Measurements from ENCODE around the gene CDCA4. TPM values are rescaled to one million over a fixed set of nuclear protein-coding genes. Genes with fewer than 3 reads are reported as not detected.

Gene CDCA4
- 25.2 and 33.5 TPM in 2 replicates for total RNA-seq (2014; rRNA removed; shearing (Covaris generic); ENCODE audit: low replicate concordance)

DNA sequence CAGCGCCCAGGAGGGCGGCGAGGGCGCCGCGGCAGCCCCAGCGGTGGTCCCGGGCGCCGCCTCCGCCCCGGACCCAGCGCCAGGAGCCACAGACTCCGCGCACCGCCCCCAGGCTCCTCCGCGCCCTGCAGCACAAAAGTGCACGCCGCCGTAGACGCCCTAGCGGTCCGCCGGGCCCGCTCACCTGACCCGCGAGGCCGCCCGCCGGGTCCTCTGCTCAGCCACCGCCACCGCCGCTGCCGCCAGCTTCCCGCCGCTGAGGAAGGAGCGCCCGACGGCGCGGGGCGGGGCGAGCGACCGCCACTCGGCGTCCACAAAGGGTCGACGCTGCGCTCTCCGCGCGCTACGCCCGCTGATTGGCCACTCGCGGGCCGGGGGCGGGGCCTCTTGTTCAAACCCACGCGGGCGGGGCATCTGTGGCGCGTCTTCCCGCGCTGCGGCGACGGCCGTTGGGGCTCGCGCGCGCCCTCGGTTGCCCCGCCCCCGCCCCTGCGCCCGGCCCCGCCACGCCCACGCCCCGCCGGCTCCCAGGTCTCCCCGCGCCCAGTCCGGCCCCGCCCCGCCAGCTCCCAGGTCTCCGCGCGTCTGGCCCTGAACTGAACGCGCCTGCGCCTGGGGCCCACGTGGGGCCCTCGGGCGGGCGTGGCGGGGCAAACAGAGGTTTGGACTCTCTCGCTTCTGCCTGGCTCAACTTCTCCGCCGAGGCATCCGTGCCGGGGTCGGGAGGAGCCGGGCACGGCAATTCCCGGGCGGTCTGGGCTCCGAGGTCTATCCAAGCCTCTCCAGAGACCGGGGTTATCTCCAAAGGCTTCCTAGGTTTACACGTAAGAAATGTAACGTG is at the start of gene CDCA4:
Gene CDCA4, minus strand, starts transcription at position 269 of the 841 bp plus-strand sequence. CDS start 9,154 bp downstream, outside the sequence.
- no peaks in the 10 kb centered on the region for H3K9me3 ChIP-seq (ENCODE audit: low read length)
- H4K20me1 ChIP-seq (ENCODE audit: insufficient read depth, low read depth, low read length) = peaks cover 35% of the 10 kb centered on the region
- H3K27me3 ChIP-seq (ENCODE audit: low read length) = no peaks in the 10 kb centered on the region
- H3K4me1 ChIP-seq (ENCODE audit: low read length) = peaks cover 53% of the 10 kb centered on the region
- H3K4me2 ChIP-seq (ENCODE audit: low read depth, low read length, poor library complexity, severe bottlenecking) = peak within 1 kb of the TSS; percentile 94
- H2AFZ ChIP-seq (ENCODE audit: low read length) = peak within 1 kb of the TSS; percentile 29
- peak within 1 kb of the TSS; percentile 73 for H3K27ac ChIP-seq (ENCODE audit: low read length)
- peaks cover 54% of the 10 kb centered on the region for H3K79me2 ChIP-seq (ENCODE audit: low read length)
- peak within 1 kb of the TSS; percentile 96 for H3K9ac ChIP-seq (ENCODE audit: low read length)
- DNase-seq = peak; percentile 100
- H3K4me3 ChIP-seq (ENCODE audit: low read length) = peak within 1 kb of the TSS; percentile 95
- H3K36me3 ChIP-seq (ENCODE audit: insufficient read depth, low read length) = peaks cover 7% of the 10 kb centered on the region; the same call in 1 of the 2 replicates
- no peaks in the 10 kb centered on the region for H3K9me2 ChIP-seq (replicated peaks; ENCODE audit: insufficient read depth, low read length)

DNA sequence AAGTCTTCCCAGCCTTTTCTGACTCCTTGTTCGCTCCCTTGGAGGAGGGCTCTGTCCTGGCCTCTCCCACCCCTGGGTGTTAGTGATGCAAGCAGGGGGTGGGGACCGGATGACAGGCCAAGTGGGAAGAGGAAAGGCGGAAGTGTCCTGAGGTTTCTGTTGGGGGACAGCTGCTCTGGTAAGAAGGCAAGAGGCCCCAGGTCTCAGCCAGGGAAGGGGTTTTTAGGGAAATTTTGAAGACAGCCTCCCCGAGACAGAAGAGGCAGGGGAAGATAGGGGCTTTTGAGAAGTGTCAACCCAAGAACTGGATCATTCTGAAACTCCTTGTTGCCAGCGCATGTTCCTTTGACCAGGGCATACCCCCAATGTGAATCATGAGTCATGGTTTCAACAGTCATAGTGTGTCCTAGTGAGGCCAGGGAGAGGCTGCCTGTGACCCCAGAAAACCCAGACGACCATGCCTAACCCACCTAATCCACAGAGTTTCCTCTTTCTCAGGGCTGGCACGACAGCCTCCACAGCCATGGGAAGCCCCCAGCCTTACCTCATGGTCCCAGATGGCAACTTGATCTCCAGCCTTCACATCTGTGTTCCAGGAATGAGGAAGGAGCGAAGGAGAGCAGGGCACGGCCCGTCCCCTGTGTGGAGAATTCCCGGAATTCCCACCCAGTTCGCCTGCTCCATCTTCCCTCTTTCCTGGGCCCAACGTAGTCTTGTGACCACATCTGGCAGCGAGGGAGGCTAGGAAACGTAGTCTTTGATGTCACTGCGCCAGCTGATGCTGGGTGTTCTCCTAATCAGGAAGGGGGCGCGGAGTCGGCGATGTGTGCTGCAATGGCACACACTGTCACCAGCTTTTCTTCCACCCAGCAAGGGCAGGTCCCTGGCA is 49.2 kb upstream of the CDCA4 start:
- H3K9me2 ChIP-seq (replicated peaks; ENCODE audit: insufficient read depth, low read length) = no peaks in the 10 kb centered on the region
- peaks cover 4% of the 10 kb centered on the region; the same call in 1 of the 2 replicates for H3K4me1 ChIP-seq (ENCODE audit: low read length)
- H3K27ac ChIP-seq (ENCODE audit: low read length) = no peak overlapping the region
- H3K4me3 ChIP-seq (ENCODE audit: low read length) = no peak overlapping the region
- no peaks in the 10 kb centered on the region; the same call in 1 of the 2 replicates for H4K20me1 ChIP-seq (ENCODE audit: insufficient read depth, low read depth, low read length)
- H3K27me3 ChIP-seq (ENCODE audit: low read length) = no peaks in the 10 kb centered on the region; the same call in 1 of the 2 replicates
- H2AFZ ChIP-seq (ENCODE audit: low read length) = no peak overlapping the region
- DNase-seq = no peak
- no peak overlapping the region for H3K4me2 ChIP-seq (ENCODE audit: low read depth, low read length, poor library complexity, severe bottlenecking)
- no peaks in the 10 kb centered on the region for H3K36me3 ChIP-seq (ENCODE audit: insufficient read depth, low read length)
- H3K9ac ChIP-seq (ENCODE audit: low read length) = no peak overlapping the region
- no peaks in the 10 kb centered on the region for H3K79me2 ChIP-seq (ENCODE audit: low read length)
- H3K9me3 ChIP-seq (ENCODE audit: low read length) = no peaks in the 10 kb centered on the region

DNA sequence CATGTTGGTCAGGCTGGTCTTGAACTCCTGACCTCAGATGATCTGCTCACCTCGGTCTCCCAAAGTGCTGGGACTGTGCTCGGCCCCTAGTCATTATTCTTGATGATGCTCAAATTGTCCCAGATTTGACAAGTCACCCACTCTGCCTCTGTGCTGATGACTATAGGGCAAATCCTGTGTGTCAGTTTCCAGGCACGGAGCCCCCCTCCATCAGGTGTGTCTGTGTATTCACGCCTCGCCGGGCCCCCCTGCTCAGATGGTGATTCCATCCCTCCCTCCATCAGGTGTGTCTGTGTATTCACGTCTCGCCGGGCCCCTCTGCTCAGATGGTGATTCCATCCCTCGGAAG is 48.6 kb upstream of the CDCA4 start:
- H3K9ac ChIP-seq (ENCODE audit: low read length) = no peak overlapping the region
- no peaks in the 10 kb centered on the region for H3K9me2 ChIP-seq (replicated peaks; ENCODE audit: insufficient read depth, low read length)
- no peak overlapping the region for H3K4me3 ChIP-seq (ENCODE audit: low read length)
- H3K27me3 ChIP-seq (ENCODE audit: low read length) = no peaks in the 10 kb centered on the region; the same call in 1 of the 2 replicates
- H3K4me2 ChIP-seq (ENCODE audit: low read depth, low read length, poor library complexity, severe bottlenecking) = no peak overlapping the region
- no peak overlapping the region for H3K27ac ChIP-seq (ENCODE audit: low read length)
- H3K79me2 ChIP-seq (ENCODE audit: low read length) = no peaks in the 10 kb centered on the region
- no peaks in the 10 kb centered on the region for H3K9me3 ChIP-seq (ENCODE audit: low read length)
- H3K4me1 ChIP-seq (ENCODE audit: low read length) = peaks cover 4% of the 10 kb centered on the region; the same call in 1 of the 2 replicates
- no peak overlapping the region for H2AFZ ChIP-seq (ENCODE audit: low read length)
- no peak for DNase-seq
- no peaks in the 10 kb centered on the region for H3K36me3 ChIP-seq (ENCODE audit: insufficient read depth, low read length)
- no peaks in the 10 kb centered on the region; the same call in 1 of the 2 replicates for H4K20me1 ChIP-seq (ENCODE audit: insufficient read depth, low read depth, low read length)

DNA sequence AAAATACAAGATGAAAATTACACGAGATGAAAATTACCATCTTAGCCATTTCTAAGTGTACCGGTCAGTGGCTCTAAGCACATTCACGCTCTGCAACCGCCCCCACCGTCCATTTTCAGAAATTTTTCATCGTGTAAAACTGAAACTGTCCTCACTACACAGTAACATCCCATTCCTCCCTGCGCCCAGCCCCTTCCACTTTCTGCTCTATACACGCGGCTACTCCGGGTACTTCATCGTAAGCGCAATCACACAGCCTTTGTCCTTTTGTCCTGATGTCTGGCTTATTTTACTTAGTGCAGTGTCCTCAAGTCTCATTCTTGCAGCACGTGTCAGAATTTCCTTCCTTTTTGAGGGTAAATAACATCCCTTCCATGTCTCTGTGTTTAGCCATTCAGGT is 47.9 kb upstream of the CDCA4 start:
- DNase-seq = no peak
- H3K79me2 ChIP-seq (ENCODE audit: low read length) = no peaks in the 10 kb centered on the region
- H3K9me3 ChIP-seq (ENCODE audit: low read length) = no peaks in the 10 kb centered on the region
- H3K9me2 ChIP-seq (replicated peaks; ENCODE audit: insufficient read depth, low read length) = no peaks in the 10 kb centered on the region
- H3K4me2 ChIP-seq (ENCODE audit: low read depth, low read length, poor library complexity, severe bottlenecking) = no peak overlapping the region
- H3K36me3 ChIP-seq (ENCODE audit: insufficient read depth, low read length) = no peaks in the 10 kb centered on the region
- peaks cover 4% of the 10 kb centered on the region; the same call in 1 of the 2 replicates for H3K4me1 ChIP-seq (ENCODE audit: low read length)
- no peak overlapping the region for H3K27ac ChIP-seq (ENCODE audit: low read length)
- H3K4me3 ChIP-seq (ENCODE audit: low read length) = no peak overlapping the region
- H3K9ac ChIP-seq (ENCODE audit: low read length) = no peak overlapping the region
- no peaks in the 10 kb centered on the region; the same call in 1 of the 2 replicates for H4K20me1 ChIP-seq (ENCODE audit: insufficient read depth, low read depth, low read length)
- H3K27me3 ChIP-seq (ENCODE audit: low read length) = no peaks in the 10 kb centered on the region; the same call in 1 of the 2 replicates
- no peak overlapping the region for H2AFZ ChIP-seq (ENCODE audit: low read length)

DNA sequence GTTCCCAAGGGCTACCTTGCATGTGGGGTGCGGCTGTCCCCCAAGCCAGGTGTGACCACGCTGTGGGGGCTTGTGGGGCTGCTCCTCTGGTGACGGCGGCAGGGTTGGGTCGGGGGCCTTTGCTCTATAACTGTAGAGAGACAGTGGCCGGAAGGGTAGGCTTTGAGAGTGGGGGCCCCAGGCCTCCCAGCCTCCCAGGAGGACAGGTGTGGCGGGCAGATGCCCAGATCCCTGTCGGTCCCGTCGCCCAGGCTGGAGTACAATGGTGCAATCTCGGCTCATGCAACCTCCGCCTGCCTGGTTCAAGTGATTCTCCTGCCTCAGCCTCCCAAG is 47.1 kb upstream of the CDCA4 start:
- Histone ChIP-seq H3K9ac (ENCODE audit: low read length) (no peak overlapping the region), H3K27ac (ENCODE audit: low read length) (no peak overlapping the region), H3K79me2 (ENCODE audit: low read length) (no peaks in the 10 kb centered on the region), H3K4me2 (ENCODE audit: low read depth, low read length, poor library complexity, severe bottlenecking) (no peak overlapping the region), H4K20me1 (ENCODE audit: insufficient read depth, low read depth, low read length) (no peaks in the 10 kb centered on the region; the same call in 1 of the 2 replicates), H2AFZ (ENCODE audit: low read length) (no peak overlapping the region), H3K9me3 (ENCODE audit: low read length) (no peaks in the 10 kb centered on the region), H3K4me1 (ENCODE audit: low read length) (peaks cover 4% of the 10 kb centered on the region; the same call in 1 of the 2 replicates), H3K4me3 (ENCODE audit: low read length) (no peak overlapping the region), H3K27me3 (ENCODE audit: low read length) (no peaks in the 10 kb centered on the region; the same call in 1 of the 2 replicates), H3K9me2 (replicated peaks; ENCODE audit: insufficient read depth, low read length) (no peaks in the 10 kb centered on the region), H3K36me3 (ENCODE audit: insufficient read depth, low read length) (no peaks in the 10 kb centered on the region)
- no peak for DNase-seq

DNA sequence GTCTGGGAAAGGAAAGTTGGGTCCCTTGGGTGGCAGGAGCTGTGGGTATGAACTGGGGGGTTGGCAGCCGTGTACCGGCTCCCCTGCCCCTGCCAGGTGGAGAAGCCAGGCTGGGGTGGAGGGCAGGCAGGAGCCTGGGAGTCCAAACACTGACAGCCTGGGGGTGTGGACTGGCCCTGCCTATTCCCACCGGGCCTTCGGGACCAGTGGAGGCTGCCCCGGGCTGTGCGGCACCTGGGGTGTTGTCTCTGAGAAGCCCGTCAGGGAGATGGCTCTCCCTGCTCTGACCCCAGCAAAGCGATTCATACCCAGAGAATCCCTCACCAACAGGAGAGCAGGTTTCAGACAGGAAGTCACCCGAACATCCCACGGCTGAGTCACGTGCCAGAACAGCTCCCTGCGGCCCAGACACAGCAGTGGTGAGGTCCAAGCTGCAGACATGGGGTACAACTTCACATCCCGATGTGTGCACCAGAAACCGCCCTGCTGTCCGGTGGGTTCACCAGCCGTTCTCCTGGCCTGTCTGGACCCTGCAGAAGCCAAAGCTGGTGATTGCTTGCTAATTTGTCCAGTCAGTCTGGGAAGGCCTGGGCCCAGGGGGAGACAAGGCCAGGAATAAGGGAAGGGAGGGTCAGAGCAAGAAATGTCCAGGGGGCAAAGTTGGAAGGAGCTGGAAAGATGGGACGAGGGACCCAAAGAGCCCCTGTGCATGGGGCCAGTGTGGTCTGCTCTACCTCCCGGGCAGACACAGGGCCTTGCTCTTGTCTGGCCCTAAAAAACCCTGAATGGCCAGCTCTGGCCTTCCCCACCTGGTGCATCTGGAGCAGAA is 46.5 kb upstream of the CDCA4 start:
- Histone ChIP-seq H3K27ac (ENCODE audit: low read length) (no peak overlapping the region), H3K9ac (ENCODE audit: low read length) (no peak overlapping the region), H4K20me1 (ENCODE audit: insufficient read depth, low read depth, low read length) (no peaks in the 10 kb centered on the region; the same call in 1 of the 2 replicates), H3K4me2 (ENCODE audit: low read depth, low read length, poor library complexity, severe bottlenecking) (no peak overlapping the region), H3K36me3 (ENCODE audit: insufficient read depth, low read length) (no peaks in the 10 kb centered on the region), H2AFZ (ENCODE audit: low read length) (no peak overlapping the region), H3K9me2 (replicated peaks; ENCODE audit: insufficient read depth, low read length) (no peaks in the 10 kb centered on the region), H3K9me3 (ENCODE audit: low read length) (no peaks in the 10 kb centered on the region), H3K79me2 (ENCODE audit: low read length) (no peaks in the 10 kb centered on the region), H3K4me3 (ENCODE audit: low read length) (no peak overlapping the region), H3K27me3 (ENCODE audit: low read length) (no peaks in the 10 kb centered on the region; the same call in 1 of the 2 replicates), H3K4me1 (ENCODE audit: low read length) (peaks cover 4% of the 10 kb centered on the region; the same call in 1 of the 2 replicates)
- no peak for DNase-seq

DNA sequence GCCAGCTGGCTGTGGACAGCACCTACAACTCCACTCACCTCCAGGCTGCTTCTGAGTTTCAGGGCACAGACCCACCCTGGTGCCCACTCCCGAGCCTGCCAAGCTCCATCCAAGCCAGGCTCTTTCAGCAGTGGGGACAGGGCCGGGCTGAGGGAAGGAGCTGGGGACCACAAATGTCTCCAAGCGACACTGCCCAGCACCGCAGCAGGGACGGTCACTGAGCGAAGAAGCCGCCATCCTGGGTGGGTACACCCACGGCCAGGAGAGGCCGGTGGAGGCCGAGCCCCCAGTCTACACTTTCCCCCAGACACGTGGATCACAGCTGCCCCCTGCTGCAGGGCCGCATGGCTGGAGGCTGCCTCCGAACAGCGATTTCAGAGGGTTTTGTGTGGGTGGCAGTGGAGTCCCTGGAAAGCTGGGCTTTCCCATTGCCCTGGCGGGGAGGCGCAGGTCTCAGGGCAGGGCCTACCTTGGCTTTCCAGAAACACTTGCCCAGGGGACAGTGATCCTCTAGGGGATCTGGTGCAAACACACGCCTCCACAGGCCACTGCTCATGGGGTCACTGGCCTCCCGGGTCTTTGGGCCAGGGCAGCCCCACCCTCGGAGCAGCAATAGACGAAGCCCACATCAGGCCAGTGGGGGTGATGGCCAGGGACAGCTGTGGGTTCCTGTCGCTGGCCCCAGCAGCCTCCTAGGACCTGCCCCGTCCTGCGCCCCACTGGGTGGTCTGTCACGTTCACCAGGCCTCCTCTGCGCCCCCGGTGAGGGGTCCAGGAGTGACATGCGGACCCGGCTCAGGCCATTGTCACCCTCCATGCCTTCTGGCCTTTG is 45.6 kb upstream of the CDCA4 start:
- Histone ChIP-seq H2AFZ (ENCODE audit: low read length) (no peak overlapping the region), H3K4me2 (ENCODE audit: low read depth, low read length, poor library complexity, severe bottlenecking) (no peak overlapping the region), H3K27me3 (ENCODE audit: low read length) (no peaks in the 10 kb centered on the region; the same call in 1 of the 2 replicates), H3K9me2 (replicated peaks; ENCODE audit: insufficient read depth, low read length) (no peaks in the 10 kb centered on the region), H4K20me1 (ENCODE audit: insufficient read depth, low read depth, low read length) (no peaks in the 10 kb centered on the region), H3K9ac (ENCODE audit: low read length) (no peak overlapping the region), H3K4me3 (ENCODE audit: low read length) (no peak overlapping the region), H3K79me2 (ENCODE audit: low read length) (no peaks in the 10 kb centered on the region), H3K9me3 (ENCODE audit: low read length) (no peaks in the 10 kb centered on the region), H3K36me3 (ENCODE audit: insufficient read depth, low read length) (no peaks in the 10 kb centered on the region), H3K27ac (ENCODE audit: low read length) (no peak overlapping the region), H3K4me1 (ENCODE audit: low read length) (peaks cover 4% of the 10 kb centered on the region; the same call in 1 of the 2 replicates)
- DNase-seq = no peak

Data from Karpas-422 (cell line).